HUES6 (cell line): ENCODE data around the gene CCDC110.

Source experiments
- H3K27ac ChIP-seq: 2 replicates; pipeline ENCODE4 v1.7.0; 2013; ENCODE audit warnings: low read depth, mild to moderate bottlenecking, low read length, inconsistent platforms
- H3K27me3 ChIP-seq: 2 replicates; pipeline ENCODE4 v1.6.1; 2013; ENCODE audit warnings: low read length; ENCODE audit not compliant: control insufficient read depth, insufficient read depth
- H3K36me3 ChIP-seq: 2 replicates; pipeline ENCODE4 v1.6.1; 2013; ENCODE audit warnings: low read length; ENCODE audit not compliant: control insufficient read depth, insufficient read depth
- H3K4me1 ChIP-seq: 2 replicates; pipeline ENCODE4 v1.6.1; 2013; ENCODE audit warnings: low read length; ENCODE audit not compliant: control insufficient read depth, insufficient read depth
- H3K4me3 ChIP-seq: 2 replicates; pipeline ENCODE4 v1.5.1; 2013; ENCODE audit warnings: low read depth, low read length
- H3K9ac ChIP-seq: one replicate; pipeline ENCODE4 v1.6.1; 2013; ENCODE audit warnings: mild to moderate bottlenecking, low read length
- H3K9me3 ChIP-seq: 2 replicates; pipeline ENCODE4 v1.6.1; 2013; ENCODE audit warnings: low read depth, low read length; ENCODE audit not compliant: control insufficient read depth, insufficient read depth

The CCDC110 gene

DNA sequence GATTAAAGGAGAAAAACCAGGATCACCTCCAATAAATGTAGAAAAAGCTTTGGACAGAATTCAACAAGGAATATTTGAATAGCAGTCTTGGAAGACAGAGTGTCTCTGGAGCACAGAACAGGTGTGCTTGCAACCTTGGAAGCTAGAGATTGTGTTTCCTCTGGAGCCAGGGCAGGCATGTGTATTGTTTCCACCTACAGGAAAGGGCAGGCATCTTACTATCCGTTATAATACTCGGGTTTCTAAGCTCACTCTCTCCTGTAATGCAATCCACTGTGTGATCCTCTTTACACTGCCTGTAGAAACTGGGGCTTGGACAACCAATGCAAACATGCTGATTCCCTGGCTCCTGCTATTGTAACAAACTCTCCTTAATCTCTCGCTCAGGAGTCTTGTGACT is 14.4 kb downstream of the CCDC110 start:
- H3K4me3 ChIP-seq, result no peak overlapping the region
- no peak overlapping the region for H3K9ac ChIP-seq
- H3K27me3 ChIP-seq, result no peaks in the 10 kb centered on the region
- H3K4me1 ChIP-seq, result peaks cover 8% of the 10 kb centered on the region; the same call in 1 of the 2 replicates
- H3K27ac ChIP-seq, result no peak overlapping the region
- H3K9me3 ChIP-seq, result no peaks in the 10 kb centered on the region
- no peaks in the 10 kb centered on the region for H3K36me3 ChIP-seq

DNA sequence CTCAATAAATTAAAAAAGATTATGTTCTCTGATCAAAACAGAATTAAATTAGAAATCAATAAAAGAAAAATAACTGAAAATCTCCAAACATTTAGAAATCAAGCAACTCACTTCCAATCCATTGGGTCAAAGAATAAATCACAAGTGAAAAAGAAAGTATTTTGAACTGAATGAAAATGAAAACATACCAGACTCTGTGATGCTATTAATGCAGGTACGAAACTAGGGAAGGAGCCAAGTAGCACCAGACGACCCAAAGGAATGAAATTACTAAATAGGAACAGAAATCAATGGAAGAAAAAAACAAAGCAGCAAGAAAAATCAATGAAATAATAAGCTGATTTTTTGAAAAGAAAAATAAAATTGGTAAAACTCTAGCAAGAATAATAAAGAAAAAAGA is 15.4 kb downstream of the CCDC110 start:
- H3K4me1 ChIP-seq, result peaks cover 8% of the 10 kb centered on the region; the same call in 1 of the 2 replicates
- no peak overlapping the region for H3K4me3 ChIP-seq
- no peaks in the 10 kb centered on the region for H3K27me3 ChIP-seq
- H3K36me3 ChIP-seq, result no peaks in the 10 kb centered on the region
- no peak overlapping the region for H3K9ac ChIP-seq
- H3K27ac ChIP-seq, result no peak overlapping the region
- no peaks in the 10 kb centered on the region for H3K9me3 ChIP-seq

DNA sequence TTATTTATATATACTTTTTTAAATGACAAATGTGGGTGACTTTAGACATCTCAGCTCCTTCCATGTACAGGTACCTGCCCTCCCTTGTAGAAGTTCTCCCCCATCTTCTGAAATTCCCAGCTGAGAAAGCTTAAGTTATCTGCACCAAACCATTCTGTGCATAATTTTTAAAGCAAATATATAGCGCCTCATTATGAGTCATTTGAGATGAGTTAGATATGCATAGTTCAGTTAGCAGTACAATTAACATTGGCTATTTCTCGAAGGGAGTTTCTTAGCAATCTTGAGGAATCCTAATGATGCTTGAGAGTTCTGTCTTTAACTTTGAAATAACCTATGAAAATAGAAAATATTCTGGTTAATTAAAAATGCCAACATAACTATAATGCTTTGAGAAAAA is 26.3 kb downstream of the CCDC110 start:
- no peak overlapping the region for H3K9ac ChIP-seq
- H3K9me3 ChIP-seq, result no peaks in the 10 kb centered on the region
- no peak overlapping the region for H3K27ac ChIP-seq
- no peaks in the 10 kb centered on the region for H3K27me3 ChIP-seq
- H3K4me1 ChIP-seq, result no peaks in the 10 kb centered on the region
- no peaks in the 10 kb centered on the region for H3K36me3 ChIP-seq
- H3K4me3 ChIP-seq, result no peak overlapping the region

DNA sequence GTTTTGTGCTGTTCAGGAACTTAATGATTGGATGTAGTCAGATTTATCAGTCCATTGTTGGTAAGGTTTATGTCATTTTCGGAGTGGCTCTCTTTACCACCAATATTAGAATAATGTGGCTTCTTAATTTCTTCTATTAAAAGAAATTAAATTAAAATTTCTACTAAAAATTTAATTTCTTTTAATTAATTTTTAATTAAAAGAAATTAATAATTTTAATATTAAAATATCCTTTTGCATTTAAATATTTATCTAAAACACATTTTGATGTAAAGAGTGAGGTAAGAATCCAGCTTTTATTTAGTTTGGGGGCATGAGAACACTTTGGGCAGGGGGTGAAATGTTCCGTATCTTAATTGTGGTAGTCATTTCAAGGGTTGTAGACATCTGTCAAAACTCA is 30.1 kb downstream of the CCDC110 start:
- Histone ChIP-seq H3K9me3 (no peaks in the 10 kb centered on the region), H3K4me1 (no peaks in the 10 kb centered on the region), H3K27me3 (no peaks in the 10 kb centered on the region), H3K36me3 (no peaks in the 10 kb centered on the region), H3K9ac (no peak overlapping the region), H3K4me3 (no peak overlapping the region), H3K27ac (no peak overlapping the region)

DNA sequence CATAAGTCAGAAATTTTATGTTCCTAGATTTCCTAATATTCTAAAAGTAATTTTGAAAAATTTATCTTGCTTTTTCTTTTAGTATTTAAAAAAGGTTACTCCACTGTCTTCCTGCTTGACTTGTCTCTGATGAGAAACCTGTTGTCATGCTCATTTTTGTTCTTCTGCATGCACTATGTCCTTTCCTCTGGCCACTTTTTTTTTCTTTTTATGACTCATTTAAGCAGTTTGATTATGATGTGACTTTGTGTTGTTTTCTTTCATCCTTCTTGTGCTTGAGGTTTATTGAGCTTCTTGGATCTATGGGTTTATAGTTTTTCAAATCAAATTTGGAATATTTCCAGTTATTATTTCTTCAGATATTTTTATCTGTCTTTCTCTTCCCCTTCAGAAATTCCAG is 33.7 kb downstream of the CCDC110 start:
- Histone ChIP-seq H3K9me3 (no peaks in the 10 kb centered on the region), H3K4me1 (no peaks in the 10 kb centered on the region), H3K36me3 (no peaks in the 10 kb centered on the region), H3K27me3 (no peaks in the 10 kb centered on the region), H3K4me3 (no peak overlapping the region), H3K9ac (no peak overlapping the region), H3K27ac (no peak overlapping the region)

DNA sequence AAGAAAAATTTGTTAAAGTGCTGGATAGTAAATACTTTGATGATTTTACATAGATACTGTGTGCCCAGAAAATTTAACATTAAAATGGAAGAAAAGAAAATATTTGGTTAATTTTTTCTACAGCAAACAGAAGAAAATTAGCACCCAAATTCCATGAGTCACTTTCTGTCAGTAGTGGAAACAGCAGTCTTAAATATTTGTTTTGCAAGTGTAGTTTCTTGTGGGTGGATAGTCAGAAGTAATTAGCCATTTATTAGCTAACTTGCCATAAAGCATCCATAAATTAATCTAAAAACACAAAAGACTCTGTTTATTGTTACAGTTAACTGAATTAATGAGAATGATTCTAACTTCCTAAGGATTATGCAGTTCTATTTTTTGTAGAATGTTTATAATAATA is 36.1 kb downstream of the CCDC110 start:
- Histone ChIP-seq H3K27ac (no peak overlapping the region), H3K9me3 (no peaks in the 10 kb centered on the region), H3K36me3 (no peaks in the 10 kb centered on the region), H3K27me3 (no peaks in the 10 kb centered on the region), H3K9ac (no peak overlapping the region), H3K4me3 (no peak overlapping the region), H3K4me1 (no peaks in the 10 kb centered on the region)

DNA sequence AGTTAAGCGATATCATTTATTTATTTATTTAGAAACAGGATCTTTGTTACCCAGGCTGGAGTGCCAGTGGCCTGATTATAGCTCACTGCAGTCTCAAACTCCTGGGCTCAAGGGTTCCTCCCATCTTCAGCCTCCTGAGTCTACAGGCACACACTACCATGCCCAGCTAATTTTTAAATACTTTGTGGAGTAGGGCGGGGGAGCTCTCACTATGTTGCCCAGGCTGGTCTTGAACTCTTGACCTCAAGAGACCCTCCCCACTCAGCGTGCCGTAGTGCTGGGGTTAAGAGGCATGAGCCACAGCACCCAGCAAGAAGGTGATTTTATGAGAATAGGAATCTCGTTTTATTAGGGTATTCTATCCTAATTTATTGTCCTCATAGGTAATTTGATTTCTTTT is 41.9 kb downstream of the CCDC110 start:
- Histone ChIP-seq H3K9me3 (no peaks in the 10 kb centered on the region), H3K27me3 (no peaks in the 10 kb centered on the region), H3K36me3 (no peaks in the 10 kb centered on the region), H3K27ac (no peak overlapping the region), H3K4me3 (no peak overlapping the region), H3K4me1 (peaks cover 4% of the 10 kb centered on the region; the same call in 1 of the 2 replicates), H3K9ac (no peak overlapping the region)

DNA sequence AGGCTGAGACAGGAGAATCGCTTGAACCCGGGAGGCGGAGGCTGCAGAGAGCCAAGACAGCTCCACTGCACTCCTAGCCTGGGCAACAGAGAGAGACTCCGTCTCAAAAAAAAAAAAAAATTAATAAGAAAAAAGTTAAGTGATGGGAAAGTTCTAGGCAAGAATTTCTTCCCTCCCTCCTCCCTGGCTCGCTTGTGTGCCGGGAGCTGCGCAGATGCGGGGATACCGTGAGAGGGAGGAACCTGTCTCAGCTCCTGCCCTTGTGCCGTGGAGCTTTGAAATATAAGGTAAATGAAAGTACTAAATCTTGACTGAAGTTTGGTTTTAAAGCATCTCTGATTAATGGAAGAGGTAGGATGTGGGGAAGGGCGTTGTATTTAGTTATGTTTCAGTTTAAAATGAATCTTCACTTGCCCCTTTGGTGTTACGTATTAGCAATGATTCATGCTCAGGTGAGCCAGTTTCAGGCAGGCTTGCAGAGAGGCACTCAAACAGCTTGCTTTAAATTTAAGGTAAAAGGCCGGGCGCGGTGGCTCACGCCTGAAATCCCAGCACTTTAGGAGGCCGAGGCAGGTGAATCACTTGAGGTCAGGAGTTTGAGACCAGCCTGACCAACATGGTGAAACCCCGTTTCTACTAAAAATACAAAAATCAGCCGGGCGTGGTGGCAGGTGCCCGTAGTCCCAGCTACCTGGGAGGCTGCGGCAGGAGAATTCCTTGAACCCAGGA is 44.4 kb downstream of the CCDC110 start:
- Histone ChIP-seq H3K4me1 (peaks cover 5% of the 10 kb centered on the region; the same call in 1 of the 2 replicates), H3K4me3 (no peak overlapping the region), H3K36me3 (no peaks in the 10 kb centered on the region; the same call in 1 of the 2 replicates), H3K9ac (no peak overlapping the region), H3K27me3 (no peaks in the 10 kb centered on the region), H3K9me3 (no peaks in the 10 kb centered on the region), H3K27ac (no peak overlapping the region)

DNA sequence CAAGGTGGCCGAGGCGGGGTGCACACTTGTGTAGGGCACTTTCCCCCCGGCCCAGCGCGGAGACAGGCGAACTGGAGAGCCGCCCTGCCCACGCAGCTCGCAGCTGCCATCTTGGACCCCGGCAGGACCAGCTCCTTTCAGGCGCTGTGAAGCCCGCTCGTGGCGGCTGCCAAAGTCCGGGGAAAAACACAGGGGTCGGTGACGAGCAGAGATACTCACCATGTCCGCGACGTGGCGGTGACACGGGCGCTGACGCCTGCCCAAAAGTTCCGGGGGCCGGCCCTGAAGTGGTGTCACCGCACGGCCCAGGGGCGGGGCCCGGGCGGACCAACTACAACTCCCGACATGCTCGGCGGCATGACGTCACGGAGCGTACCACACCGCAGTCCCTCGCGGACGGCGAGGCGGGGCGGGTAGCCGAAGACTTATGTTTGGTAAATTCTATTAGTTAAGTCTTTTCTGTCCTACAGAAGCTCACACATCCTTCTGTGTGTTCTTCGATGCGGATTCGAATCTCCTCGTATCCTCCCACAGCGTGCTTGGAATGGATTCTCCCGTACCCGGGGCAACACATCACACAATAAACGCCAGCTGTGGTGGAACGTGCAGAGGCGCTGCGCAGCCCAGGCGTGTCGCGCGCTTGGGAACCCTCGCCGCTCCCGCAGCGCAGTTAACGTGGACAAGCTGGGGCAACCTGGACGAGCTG is 45.7 kb downstream of the CCDC110 start, which contains the start of gene UFSP2:
Gene UFSP2, minus strand, starts transcription at position 318 of the 706 bp plus-strand sequence. Its CDS starts 96 bp downstream, at position 222.
- Histone ChIP-seq H3K9me3 (no peaks in the 10 kb centered on the region), H3K4me3 (peak within 1 kb of the TSS; percentile 77), H3K27me3 (no peaks in the 10 kb centered on the region), H3K27ac (peak within 1 kb of the TSS; percentile 97), H3K9ac (peak within 1 kb of the TSS; percentile 100), H3K4me1 (peaks cover 5% of the 10 kb centered on the region; the same call in 1 of the 2 replicates), H3K36me3 (peaks cover 5% of the 10 kb centered on the region; the same call in 1 of the 2 replicates)

DNA sequence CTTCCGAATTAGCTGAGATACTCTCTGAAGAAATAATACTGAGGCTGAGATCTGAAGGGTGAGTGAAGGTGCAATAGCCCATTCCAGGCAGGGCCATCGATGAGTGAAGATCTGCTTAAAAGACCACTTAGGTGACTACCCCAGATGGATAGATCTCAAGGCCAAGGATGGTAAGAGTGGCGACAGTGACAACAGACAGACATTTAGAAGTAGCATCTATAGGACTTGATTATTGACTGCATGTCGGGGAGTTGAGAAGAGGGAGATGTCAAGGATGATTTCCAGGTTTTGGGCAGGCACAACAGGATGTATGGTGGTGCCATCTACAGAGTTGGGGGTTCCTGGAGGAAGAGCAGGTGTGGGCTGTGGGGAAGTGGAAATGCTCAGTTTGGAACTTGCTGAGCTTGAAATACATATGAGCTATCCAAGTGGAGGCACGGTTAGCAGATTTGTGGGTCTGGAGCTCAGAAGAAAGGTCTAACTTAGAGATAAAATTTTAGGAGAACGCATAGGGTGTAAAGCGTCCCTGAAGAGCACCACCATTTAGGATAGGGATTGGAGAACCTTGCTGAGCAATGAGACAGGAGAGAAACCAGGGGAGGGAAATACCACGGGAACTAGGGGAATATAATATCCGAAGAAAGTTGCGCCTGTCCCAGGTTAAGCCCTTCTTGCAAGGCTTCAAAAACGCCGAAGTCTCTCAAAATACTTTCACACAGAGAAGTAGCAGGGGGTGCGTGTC is 46.5 kb downstream of the CCDC110 start:
- peak overlapping the region; percentile 100 for H3K9ac ChIP-seq
- peaks cover 7% of the 10 kb centered on the region; the same call in 1 of the 2 replicates for H3K36me3 ChIP-seq
- H3K4me1 ChIP-seq, result peaks cover 5% of the 10 kb centered on the region; the same call in 1 of the 2 replicates
- H3K27me3 ChIP-seq, result no peaks in the 10 kb centered on the region
- no peaks in the 10 kb centered on the region for H3K9me3 ChIP-seq
- peak overlapping the region; percentile 97 for H3K27ac ChIP-seq
- peak overlapping the region; percentile 77 for H3K4me3 ChIP-seq
